HG03575 (cell line): ENCODE data around the gene CCDC178.
"Not testable (repeated sequence)": the region's sequence is repeated elsewhere in the genome, so short reads cannot be mapped to it uniquely, and the experiment has no call there.

Experiments used
- ATAC-seq: cut with Tn5 transposase; IDR thresholded peaks from one replicate; pipeline ENCODE4 v1.9.1; 2021; ENCODE audit not compliant: unreplicated experiment, insufficient number of reproducible peaks, low FRiP score; ENCODE audit errors: extremely low read depth

The CCDC178 gene

DNA sequence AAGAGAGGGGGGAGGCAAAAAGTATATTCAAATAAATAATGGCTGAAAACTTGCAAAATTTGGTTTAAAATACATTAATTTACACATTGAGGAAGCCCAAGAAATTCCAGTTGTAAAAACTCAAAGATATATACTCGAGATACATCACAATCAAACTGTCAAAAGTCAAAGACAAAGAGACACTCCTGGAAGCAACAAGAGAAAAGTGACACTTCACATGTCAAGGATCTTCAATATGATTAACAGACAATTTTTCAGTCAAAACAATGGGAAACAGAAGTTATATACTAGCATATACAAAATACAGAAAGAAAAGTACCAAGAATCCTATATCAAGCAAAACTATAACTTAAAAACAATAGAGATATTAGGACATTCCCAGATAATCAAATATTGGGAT, 170.2 kb downstream of the CCDC178 start:
- no peak for ATAC-seq

DNA sequence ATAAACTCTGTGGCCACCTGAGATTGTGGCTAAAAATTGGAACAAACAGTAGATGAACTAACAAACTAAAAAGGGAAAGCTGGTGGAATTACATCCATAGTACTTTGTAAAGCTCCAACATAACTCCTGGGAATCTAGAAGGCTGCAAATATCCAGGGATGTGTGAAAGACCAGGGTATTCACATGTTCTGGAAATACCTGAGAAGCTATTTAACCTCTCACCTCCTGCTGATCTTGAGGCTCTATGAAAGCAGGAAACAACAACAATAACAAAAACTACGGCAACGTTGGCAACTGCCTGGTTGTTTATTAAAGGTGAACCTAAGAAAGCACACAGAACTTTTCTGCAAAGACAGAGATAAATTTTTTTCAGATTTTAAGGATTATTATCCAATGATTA, 171.3 kb downstream of the CCDC178 start:
- ATAC-seq = no peak

DNA sequence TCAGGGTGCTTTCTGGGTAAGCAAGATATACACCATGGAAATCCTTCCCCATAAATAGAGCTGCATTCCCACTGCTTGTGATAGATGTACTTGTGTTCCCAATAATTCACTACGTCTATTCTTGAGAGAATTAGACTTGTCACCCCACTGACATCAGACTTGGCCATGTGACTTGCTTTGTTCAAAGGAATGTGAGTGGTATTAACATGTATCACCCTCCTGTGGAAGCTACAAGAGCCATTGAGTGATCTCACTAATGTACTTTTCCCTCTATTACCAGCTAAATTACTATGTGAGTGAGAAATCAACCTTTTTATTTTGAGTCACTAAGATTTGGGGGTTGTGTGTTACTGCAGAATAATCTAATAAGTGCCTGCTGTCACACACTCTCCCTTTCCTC, 176.0 kb downstream of the CCDC178 start:
- no peak for ATAC-seq

GRCh38 chr18:33239298-33239697, 201.2 kb downstream of the CCDC178 start:
- ATAC-seq = no peak

DNA sequence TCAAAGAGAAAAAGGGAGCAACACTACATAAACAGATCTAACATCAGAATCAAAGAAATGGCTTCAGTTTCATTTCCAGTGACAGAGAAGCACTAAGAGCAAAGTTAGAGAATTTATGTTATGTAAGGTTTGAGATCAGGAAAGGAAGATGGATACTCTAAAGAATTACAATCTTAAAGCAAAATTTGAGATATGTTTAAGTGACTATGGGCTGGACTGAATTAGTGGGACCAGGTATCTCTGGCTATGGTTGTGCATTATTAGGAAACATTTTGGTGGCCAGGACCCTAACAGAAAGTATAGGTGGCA, 208.2 kb downstream of the CCDC178 start:
- ATAC-seq = no peak

- peak; percentile 83 for ATAC-seq
Measured at GRCh38 chr18:33231474-33232317, 208.8 kb downstream of the CCDC178 start.

GRCh38 chr18:33212363-33212762, 228.2 kb downstream of the CCDC178 start:
- ATAC-seq = no peak

DNA sequence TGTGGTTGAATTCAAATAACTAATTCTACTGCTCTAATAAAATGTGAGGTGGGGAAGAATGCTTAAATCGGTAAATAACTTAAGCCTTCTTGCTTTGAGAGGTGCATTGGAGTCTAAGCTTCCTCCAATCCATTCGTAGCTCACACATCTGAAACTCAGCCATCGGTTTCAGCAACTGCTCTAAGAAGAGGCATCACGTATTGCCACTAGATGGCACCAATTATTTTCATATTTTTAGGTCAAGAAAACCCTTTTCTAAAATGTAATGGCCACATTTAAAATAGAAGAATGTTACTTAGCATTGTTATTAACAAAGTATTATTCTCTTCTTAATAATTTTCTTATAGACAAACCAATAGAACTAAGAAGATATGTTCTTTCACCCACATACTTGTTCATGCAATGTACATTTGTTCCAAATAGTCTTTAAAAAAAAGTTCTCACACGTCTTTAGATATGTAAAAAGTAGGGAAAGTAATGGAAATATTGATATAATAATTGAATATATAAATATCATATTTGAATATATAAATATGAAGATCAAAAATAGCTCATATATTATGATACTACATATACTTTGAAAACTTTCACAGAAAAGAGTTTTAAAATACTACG, 229.8 kb downstream of the CCDC178 start:
- ATAC-seq = no peak

GRCh38 chr18:33205777-33206176, 234.7 kb downstream of the CCDC178 start:
- no peak for ATAC-seq

- no peak for ATAC-seq
Measured at GRCh38 chr18:33201509-33201926, 239.0 kb downstream of the CCDC178 start.

- no peak for ATAC-seq
Measured at GRCh38 chr18:33195795-33196194, 244.7 kb downstream of the CCDC178 start.

DNA sequence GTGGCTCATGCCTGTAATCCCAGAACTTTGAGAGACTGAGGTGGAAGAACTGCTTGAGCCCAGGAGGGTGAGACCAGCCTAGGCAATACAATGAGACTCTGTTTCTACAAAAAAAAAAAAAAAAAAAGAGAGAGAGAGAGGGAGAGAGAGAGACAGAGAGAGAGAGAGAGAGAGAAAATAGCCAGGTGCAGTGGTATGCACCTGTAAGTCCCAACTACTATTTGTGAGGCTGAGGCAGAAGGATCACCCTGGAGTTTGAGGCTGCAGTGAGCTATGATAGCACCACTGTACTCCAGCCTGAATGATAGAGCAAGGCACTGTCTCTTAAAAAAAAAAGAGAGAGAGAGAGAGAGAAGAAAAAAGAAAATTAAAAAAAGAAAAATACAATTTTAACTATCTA, 245.7 kb downstream of the CCDC178 start:
- no peak for ATAC-seq

DNA sequence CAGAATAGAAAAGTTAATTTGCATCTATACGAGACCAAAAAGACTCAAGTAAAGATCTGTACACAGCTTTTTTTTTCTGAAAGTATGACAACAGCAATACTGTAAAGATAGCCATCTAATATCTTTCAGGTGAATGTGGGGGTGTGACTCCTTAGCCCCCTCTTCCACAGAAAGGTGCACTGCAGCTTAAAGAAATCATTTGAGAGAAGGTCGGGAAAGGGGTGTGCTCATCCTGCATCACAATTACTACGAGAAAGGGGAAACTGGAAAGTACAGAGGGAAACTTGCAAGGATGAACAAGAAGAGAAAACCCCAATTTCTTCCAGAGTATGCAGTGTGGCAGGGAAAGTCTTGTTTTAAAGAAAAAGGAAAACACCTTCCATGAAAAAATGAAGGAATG, 255.6 kb downstream of the CCDC178 start:
- no peak for ATAC-seq

- ATAC-seq = no peak
Measured at GRCh38 chr18:33184175-33184574, 256.3 kb downstream of the CCDC178 start.

GRCh38 chr18:33183136-33183535, 257.4 kb downstream of the CCDC178 start:
- no peak for ATAC-seq

DNA sequence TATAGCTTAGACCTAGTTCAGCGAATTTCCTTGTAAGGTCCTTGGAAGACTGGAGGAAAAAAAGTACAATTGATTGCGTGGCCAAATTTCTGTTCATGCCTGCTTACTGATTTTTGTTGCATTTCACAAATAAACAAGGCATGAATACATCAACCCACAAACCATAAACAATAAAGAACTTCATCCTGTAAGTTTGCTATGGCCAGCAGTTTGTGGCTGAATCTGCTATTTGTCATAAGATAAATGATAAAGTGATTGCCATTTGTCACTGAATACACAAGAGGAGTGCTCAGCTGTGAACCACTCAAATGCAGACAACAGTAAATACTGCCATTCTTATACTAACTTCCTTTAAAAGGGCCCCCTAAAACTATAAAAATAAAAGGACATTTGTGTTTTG, 259.5 kb downstream of the CCDC178 start:
- ATAC-seq = no peak

- no peak for ATAC-seq
Measured at GRCh38 chr18:33169218-33169617, 271.3 kb downstream of the CCDC178 start.

- not testable (repeated sequence) for ATAC-seq
Measured at GRCh38 chr18:33164121-33164520, 276.4 kb downstream of the CCDC178 start.

DNA sequence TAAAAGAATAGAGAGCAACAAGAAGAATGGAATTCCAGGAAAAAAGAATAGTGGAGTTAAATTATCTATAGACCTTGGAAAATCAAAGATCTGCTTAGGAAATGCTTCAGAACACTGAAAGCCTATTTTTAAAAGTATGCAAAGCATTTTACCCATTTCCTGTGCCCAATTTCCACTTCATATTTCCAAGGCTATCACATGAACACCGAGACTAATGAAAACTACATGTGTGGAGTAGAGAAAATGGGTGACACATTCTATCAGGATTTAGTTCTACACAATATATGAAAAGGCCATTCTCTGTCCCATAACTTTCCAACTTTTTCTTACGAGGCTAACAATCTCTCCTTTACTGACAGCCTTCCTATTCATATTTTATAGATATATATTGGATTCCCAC, 279.4 kb downstream of the CCDC178 start:
- ATAC-seq = no peak

DNA sequence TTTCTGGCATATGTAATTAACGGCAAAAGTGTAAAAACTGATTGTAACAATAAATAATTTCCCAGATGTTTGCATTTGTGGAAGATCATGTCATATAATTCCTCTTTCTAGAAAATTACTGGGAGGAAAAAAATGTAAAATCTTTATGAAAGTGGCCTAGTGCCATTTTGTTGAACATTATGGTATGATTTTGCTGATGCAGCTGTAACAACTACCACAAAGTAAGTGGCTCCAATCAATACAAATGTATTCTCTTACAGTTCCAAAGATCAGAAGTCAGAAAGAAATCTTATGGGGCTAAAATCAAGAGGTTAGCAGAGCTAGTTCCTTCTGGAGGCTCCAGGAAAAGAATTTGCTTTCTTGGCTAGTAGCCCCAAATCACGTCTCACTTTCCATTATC, 281.4 kb downstream of the CCDC178 start:
- ATAC-seq = no peak

GRCh38 chr18:33157893-33158292, 282.6 kb downstream of the CCDC178 start:
- no peak for ATAC-seq
